ENCODE data around the gene FYCO1.
"Not testable (repeated sequence)": the region's sequence is repeated elsewhere in the genome, so short reads cannot be mapped to it uniquely, and the experiment has no call there.

The FYCO1 gene

DNA sequence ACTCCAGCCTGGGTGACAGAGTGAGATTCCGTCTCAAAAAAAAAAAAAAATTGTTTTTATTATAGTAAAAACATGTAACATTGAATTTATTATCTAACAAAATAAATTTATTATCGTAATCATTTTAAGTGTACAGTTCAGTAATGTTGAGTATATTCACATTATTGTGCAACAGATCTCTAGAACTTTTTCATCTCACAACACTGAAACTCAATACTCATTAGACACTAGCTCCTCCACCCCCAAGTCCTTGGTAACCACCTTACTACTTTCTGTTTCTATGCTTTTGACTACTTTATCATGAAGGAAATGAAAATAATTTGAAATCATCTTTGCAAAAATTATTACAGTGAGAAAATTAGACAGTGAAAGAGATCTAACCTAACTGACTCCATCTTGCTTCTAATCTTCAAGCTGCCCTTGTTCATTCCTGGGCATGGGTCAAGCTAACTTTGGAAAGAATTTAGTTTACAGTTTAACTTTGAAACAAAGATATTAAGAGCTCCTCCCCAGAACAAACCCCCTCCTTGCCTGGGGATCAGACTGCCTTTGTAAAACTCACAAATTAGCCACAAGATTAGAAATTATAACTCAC, 15.0 kb upstream of the FYCO1 start:
- DNase-seq (ENCODE audit: low read depth) = no peak

GRCh38 chr3:46008058-46008457, 12.4 kb upstream of the FYCO1 start:
- no peak for DNase-seq (ENCODE audit: low read depth)

DNA sequence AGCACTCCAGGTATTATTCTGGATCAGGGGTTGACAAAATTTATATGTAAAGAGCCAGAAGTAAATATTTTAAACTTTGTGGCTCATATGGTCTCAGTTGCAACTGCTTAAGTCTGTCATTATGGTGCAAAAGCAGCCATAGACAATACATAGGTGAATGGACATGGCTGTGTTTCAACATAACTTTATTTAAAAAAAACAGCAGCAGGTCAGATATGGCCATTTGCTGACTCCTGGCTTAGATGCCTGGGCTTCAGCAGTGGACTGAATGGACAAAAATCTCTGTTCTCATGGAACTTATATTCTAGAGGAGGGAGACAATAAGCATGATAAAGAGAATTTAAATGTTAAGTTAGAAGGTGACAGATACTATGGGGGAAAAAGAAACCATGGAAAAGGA, 11.7 kb upstream of the FYCO1 start:
- DNase-seq (ENCODE audit: low read depth) = no peak

- DNase-seq (ENCODE audit: low read depth) = no peak
Observed at GRCh38 chr3:46006238-46007032, 10.8 kb upstream of the FYCO1 start.

GRCh38 chr3:46003706-46004105, 8.1 kb upstream of the FYCO1 start:
- not testable (repeated sequence) for DNase-seq (ENCODE audit: low read depth)

- no peak for DNase-seq (ENCODE audit: low read depth)
Observed at GRCh38 chr3:46001178-46001577, 5.6 kb upstream of the FYCO1 start.

DNA sequence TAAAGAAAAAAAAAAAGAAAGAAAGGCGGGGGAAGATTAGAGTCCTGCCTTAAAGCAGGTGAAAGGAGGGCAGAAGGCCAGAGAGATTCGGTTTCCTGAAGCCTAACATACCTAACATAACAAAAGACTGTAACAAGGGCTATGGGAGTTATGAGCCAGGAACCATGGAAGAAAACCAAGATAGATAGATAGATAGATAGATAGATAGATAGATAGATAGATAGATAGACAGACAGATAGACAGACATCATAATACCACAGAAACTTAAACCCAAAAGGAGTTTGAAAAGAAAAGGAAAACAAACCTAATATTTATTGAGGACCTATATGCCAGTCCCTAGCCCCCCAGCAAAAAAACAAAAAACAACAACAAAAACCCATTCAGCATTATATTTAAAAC, 2.3 kb upstream of the FYCO1 start:
- DNase-seq (ENCODE audit: low read depth) = no peak

- DNase-seq (ENCODE audit: low read depth) = not testable (repeated sequence)
Observed at GRCh38 chr3:45997499-45997898, 1.9 kb upstream of the FYCO1 start.

DNA sequence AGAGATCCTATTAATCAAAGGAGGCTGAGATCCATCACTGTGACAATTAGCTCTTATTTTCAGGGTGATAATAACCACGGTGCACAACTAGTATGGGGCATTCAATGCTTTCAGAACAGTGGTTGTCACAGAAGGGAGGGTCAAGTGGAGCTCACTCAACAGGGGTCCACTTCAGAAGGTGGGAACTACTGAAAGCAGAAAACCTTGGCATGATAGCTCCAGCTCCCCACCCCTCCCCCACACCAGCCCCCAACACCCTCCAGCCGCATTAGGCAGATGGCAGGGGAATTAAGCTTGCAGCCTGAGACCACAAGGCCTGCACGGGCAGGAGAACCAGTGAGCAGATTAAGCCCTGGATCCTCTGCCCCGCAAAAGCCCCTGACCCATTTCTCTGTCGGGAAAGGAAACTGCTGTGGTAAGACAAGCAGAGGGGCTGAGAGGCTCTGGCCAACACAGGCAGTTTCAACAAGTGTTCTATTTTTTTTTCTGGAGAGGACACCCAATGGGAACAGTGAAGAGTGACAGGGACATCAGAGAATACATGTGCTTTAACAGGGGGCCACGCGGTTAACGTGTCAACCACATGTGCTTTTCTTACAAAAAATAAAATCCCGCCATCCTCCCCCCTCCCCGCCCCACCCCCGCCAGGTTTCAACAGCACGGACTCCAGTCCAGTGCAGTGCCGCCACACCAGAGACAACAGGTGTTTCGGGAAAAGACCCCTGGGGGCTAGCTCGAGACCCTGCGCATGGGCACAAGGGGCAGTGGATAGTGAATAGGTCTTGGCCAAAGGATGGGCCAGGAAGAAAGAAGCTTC, 997 bp downstream of the FYCO1 start:
- peak; percentile 41 for DNase-seq (ENCODE audit: low read depth)

- no peak for DNase-seq (ENCODE audit: low read depth)
Observed at GRCh38 chr3:45993421-45994027, 2.1 kb downstream of the FYCO1 start.

DNA sequence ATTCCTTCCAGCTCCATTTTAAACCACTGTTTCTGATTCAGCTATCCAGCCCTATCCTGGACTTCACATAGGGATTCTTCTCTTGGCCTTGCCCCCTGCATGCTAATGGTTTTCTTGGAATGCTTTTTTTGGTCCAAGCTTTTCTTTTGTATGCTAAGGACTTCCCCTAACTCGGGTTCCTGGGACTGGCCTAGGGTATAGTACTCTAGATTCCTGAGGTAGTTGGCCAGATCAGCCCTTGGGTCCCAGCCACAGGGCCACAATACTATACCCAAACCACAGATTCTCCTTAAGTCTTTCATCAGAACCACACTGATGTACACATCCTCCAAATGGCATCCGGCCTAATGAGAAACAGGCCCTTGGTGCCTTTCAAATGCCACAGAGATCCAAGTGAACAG, 2.8 kb downstream of the FYCO1 start:
- no peak for DNase-seq (ENCODE audit: low read depth)

GRCh38 chr3:45992133-45992729, 3.4 kb downstream of the FYCO1 start:
- DNase-seq (ENCODE audit: low read depth) = no peak

- no peak for DNase-seq (ENCODE audit: low read depth)
Observed at GRCh38 chr3:45991341-45991740, 4.3 kb downstream of the FYCO1 start.

DNA sequence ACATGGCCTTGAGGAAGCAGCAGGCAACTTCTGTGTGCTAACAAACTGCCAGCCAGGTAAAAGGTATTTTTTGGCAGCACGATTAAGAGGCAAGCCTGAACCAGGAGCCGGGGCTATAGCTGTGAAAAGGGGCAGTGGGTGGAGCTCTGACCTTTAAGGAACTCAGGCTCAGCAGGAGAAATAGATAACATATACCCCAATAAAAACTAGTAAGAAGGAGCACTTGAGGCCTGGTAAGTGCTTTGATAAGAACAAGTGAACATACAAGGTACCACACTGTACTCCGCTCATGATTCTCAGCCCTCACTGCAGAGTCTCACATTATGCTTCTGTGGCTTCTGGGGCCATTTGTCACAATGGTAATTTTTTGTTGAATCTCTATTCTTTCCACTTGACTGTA, 5.4 kb downstream of the FYCO1 start:
- DNase-seq (ENCODE audit: low read depth) = no peak

- no peak for DNase-seq (ENCODE audit: low read depth)
Observed at GRCh38 chr3:45988804-45989203, 6.8 kb downstream of the FYCO1 start.

DNA sequence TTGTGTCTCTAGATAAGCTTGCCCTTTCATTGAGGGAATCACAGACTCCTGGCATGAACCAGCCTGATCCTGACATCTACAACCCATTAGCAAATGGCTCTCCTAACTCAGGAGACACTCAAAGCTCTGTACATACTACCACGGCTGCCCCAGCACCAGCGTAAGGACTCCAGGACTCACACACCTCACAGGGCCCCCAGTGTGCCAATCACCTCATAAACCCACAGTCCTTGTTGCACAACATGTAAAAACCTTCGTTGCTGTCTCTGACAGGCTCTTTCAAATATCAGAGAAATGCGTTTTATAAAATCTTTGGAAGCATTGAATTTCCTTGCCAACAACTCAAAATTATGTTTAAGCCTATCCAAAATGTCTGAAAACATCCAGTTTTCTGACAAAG, 7.3 kb downstream of the FYCO1 start:
- DNase-seq (ENCODE audit: low read depth) = no peak

DNA sequence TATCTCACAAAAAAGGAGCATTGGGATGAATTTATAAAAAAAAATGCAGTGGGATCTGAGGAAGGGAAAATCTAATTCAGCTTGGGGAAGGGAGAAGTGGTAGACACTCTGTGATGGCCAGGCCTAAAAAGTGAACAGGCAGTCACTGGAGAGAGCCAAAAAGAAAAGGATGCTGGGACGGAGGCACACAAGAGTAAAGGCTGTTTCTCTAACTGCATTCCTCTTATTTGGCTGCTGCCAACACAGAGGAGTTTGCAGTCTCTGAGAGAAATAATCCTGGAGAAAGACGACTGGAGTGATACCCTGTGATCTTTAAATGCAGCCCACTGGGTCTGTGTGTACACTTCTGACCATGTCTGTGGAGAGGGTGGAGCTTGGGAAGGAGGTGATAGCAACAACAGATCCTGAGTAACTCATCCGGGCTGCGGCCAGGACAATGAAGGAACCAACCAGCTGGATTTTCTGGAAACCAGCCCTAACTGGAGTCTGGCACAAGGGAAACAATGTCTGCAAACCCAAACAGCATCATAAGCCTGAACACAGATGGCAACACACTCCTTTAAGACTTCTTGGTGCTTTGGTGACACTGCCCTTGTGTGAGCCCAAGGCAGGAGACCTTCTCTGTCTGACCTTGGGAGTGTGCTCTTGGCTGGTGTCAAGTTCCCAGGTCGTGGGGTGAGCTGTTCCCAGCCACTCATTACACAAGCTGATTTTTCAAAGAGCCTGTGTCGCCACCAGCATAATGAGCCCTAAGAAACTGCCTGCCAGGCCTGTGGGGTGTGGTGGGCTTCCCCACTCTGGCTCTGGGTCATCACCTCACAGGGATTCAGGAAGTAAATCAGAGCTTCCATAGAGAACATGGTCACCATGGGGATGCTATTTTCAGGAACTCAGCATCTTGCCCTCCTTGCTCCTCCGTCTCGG, 8.0 kb downstream of the FYCO1 start:
- DNase-seq (ENCODE audit: low read depth) = no peak

DNA sequence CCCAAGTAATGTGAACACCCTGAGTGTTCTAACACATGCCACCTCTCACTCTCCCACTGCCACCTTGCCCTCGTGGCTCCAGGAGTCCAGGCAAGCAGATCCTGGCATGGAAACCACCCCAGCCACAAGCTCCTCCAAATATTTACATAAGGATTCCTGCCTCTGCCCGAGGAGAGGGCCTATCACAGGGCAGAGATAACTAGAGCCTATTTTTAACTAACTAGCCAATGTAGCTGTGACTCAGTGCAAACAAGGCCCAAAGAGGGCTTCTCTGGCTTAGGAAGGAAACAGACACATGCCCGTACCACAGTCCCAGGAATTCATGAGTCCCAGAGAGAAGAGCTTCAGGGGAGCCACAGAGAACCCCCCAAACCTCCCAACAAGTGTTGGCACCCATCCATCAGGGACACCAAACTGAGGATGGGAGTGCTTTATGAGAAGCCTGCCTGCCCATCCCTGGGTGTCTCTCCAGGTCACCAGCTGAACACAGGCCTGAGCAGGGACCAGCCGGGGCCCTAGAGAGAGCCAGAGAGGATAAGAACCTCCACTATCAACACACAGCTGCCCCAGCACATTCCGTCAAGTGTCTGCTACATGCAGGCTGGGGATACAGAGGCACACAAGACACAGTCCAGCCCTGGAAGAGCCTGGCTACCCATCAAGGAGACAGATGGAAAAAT, 9.2 kb downstream of the FYCO1 start:
- no peak for DNase-seq (ENCODE audit: low read depth)

DNA sequence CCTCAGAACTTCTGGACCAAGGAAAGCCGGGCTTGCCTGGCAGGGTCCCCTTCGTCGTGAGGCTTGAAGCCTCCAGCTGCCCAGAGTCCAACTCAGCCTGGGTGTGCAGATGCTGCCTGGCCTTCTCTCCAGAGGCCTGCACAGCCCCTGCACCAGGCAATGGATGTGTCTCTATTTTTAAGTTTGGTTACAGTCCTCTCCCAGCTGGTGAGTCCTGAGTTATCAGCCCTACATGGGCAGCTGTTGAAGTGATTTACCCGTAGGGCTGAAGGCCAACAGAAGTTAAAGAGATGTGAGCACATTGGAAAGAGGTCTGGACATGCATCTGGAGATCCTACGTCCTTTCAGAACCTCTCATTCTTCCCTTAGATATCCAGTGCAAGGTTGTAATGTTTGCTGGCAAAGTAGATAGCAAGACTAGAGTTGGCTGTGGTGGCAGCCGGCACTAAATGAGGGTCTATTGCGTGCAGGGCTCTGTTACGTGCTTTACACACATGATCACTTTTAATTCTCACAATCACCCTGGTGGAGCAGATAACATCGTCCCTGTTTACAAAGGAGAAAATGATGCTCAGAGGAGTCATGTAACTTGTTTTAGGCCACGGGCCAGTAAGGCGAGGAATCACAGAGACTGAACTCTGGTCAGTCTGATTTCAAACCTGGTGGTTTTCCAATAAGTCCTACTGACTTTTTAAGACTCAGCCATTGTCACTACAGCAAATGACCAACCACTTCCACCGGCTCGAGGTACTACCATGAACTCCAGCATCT, 9.9 kb downstream of the FYCO1 start:
- DNase-seq (ENCODE audit: low read depth) = no peak
